Panc1 (cell line): ENCODE results near the gene RSPRY1. TPM values are rescaled to one million over a fixed set of nuclear protein-coding genes. Genes with fewer than 3 reads are reported as not detected.

ENCODE experiments used
- ATAC-seq: fragments of 200-7000 bp; cut with Tn5 transposase; 2 replicates; pipeline ENCODE4 v1.9.1; 2020; ENCODE audit warnings: mild to moderate bottlenecking, moderate library complexity
- BruUV-seq: library from RNA; stranded (reverse); fragments of 400-500 nt; replicated peaks from 2 replicates; lab custom pipeline; 2021; lab: Mats Ljungman, UMichigan
- CTCF ChIA-PET: fragments of 300-600 bp; sonication (Branson Sonifier 250); formaldehyde crosslinking; loops from one replicate; lab custom pipeline; 2022; ENCODE audit warnings: antibody characterized with exemption; lab: Charles Lee
- POLR2A ChIA-PET: fragments of 300-600 bp; sonication (Branson Sonifier 250); formaldehyde crosslinking; loops from one replicate; lab custom pipeline; 2022; ENCODE audit warnings: antibody characterized with exemption; lab: Charles Lee
- DNase-seq: peaks from one replicate; pipeline ENCODE4 v3.0.0-alpha.2; 2010; ENCODE audit warnings: low read depth, low spot score
- H3K27ac ChIP-seq: 2 replicates; pipeline ENCODE4 v1.5.1; 2011; ENCODE audit warnings: mild to moderate bottlenecking, low read length, inconsistent platforms
- H3K27me3 ChIP-seq: fragments of 200-500 bp; sonication (Bioruptor generic); 2 replicates; pipeline ENCODE4 v1.6.0; 2014; ENCODE audit warnings: low read length, inconsistent platforms; ENCODE audit not compliant: control insufficient read depth, insufficient read depth
- H3K36me3 ChIP-seq: fragments of 200-500 bp; sonication (Bioruptor generic); 2 replicates; pipeline ENCODE4 v1.5.1; 2014; ENCODE audit warnings: inconsistent platforms, mild to moderate bottlenecking, low read length, moderate library complexity; ENCODE audit not compliant: control insufficient read depth, insufficient read depth
- H3K4me1 ChIP-seq: 2 replicates; pipeline ENCODE4 v1.5.1; 2011; ENCODE audit warnings: inconsistent platforms, mild to moderate bottlenecking, low read length, moderate library complexity; ENCODE audit not compliant: control insufficient read depth, insufficient read depth
- H3K4me3 ChIP-seq, 2 experiments: 2 replicates each; pipeline ENCODE4 v1.5.1; 2011 to 2012; ENCODE audit warnings: low read depth in 2 of 2, low read length in 2 of 2, mild to moderate bottlenecking in 2 of 2, inconsistent platforms in 1 of 2, moderate library complexity in 1 of 2
- H3K9me3 ChIP-seq: fragments of 200-500 bp; sonication (Bioruptor generic); 2 replicates; pipeline ENCODE4 v1.5.1; 2014; ENCODE audit warnings: low read depth, mild to moderate bottlenecking, inconsistent platforms, low read length, moderate library complexity; ENCODE audit not compliant: control insufficient read depth, insufficient read depth
- CTCF ChIP-seq: fragments of 450-650 bp; IDR thresholded peaks from 2 replicates; pipeline ENCODE4 v1.5.1; 2017; ENCODE audit warnings: mild to moderate bottlenecking
- POLR2AphosphoS5 ChIP-seq: IDR thresholded peaks from 2 replicates; pipeline ENCODE4 v1.6.1; 2012; ENCODE audit warnings: mild to moderate bottlenecking, low read depth, low read length, moderate library complexity
- REST ChIP-seq, 2 experiments: IDR thresholded peaks; 2 replicates each; pipeline ENCODE4 v1.6.1; 2011 to 2012; ENCODE audit warnings: low read depth in 2 of 2, control low read depth in 1 of 2, low read length in 1 of 2, mild to moderate bottlenecking in 1 of 2, moderate library complexity in 1 of 2; ENCODE audit not compliant: insufficient read depth in 1 of 2
- SIN3A ChIP-seq: IDR thresholded peaks from 2 replicates; pipeline ENCODE4 v1.6.1; 2012; ENCODE audit warnings: low read depth, mild to moderate bottlenecking, low read length, moderate library complexity, borderline replicate concordance; ENCODE audit not compliant: insufficient read depth
- TCF7L2 ChIP-seq: IDR thresholded peaks from 2 replicates; pipeline ENCODE4 v1.6.1; 2011; ENCODE audit warnings: mild to moderate bottlenecking, low read depth, low read length, inconsistent platforms
- in situ Hi-C: cut with HindIII; loops from 2 replicates; pipeline ENCODE4 v1.10.0; 2016; ENCODE audit warnings: low sequenced_read_pairs, low pct_unique_long_range_greater_than_20kb
- intact Hi-C: fragments of 100-400 bp; cut with micrococcal nuclease; formaldehyde crosslinking; loops from one replicate; pipeline ENCODE4 v1.10.0; 2022; ENCODE audit not compliant: unreplicated experiment
- total RNA-seq: library from RNA; stranded (reverse); gene quantifications from one replicate; pipeline ENCODE4 v1.2.1, GENCODE V29; 2021; ENCODE audit not compliant: unreplicated experiment

RSPRY1 gene
- total RNA-seq, 1 experiment from 2014 or later: 29.4 TPM

- H3K4me3 ChIP-seq: no peak overlapping the region
- no peak for DNase-seq
- H3K36me3 ChIP-seq: no peaks in the 10 kb centered on the region; the same call in 1 of the 2 replicates
- no TSS peak for BruUV-seq
- H3K9me3 ChIP-seq: no peaks in the 10 kb centered on the region
- in situ Hi-C loops (no loop called here), intact Hi-C loops (no loop called here)
- H3K27ac ChIP-seq: peak overlapping the region; percentile 39; the same call in 1 of the 2 replicates
- H3K27me3 ChIP-seq: no peaks in the 10 kb centered on the region
- TF ChIP-seq REST (IDR thresholded peaks at IDR 0.05; ENCODE audit: insufficient read depth in 1 of 2, low read depth in 2 of 2, low read length in 1 of 2): no peak
- no peak for TF ChIP-seq TCF7L2
- no peak for TF ChIP-seq SIN3A
- TF ChIP-seq CTCF: no peak
- no peak for TF ChIP-seq POLR2AphosphoS5
- ChIA-PET POLR2A (interaction anchor here (0.6 kb wide), 2 partner anchors 44 to 263 kb away, joined by 3 to 5 read pairs; no protein-coding TSS in a partner anchor), CTCF (interaction anchor here (0.6 kb wide), 1 partner anchor 13 kb away, joined by 4 read pairs; no protein-coding TSS in a partner anchor)
- H3K4me1 ChIP-seq: peaks cover 47% of the 10 kb centered on the region
- no peak for ATAC-seq
Observed at GRCh38 chr16:57192146-57192545, 6.0 kb downstream of the RSPRY1 start.

- BruUV-seq: no TSS peak
- ATAC-seq: no peak
- H3K27me3 ChIP-seq: no peaks in the 10 kb centered on the region
- H3K9me3 ChIP-seq: no peaks in the 10 kb centered on the region
- ChIA-PET CTCF (interaction anchor here (0.6 to 0.7 kb wide), 2 partner anchors 13 to 390 kb away, joined by 4 to 6 read pairs; no protein-coding TSS in a partner anchor), POLR2A (interaction anchor here (0.6 to 0.7 kb wide), 3 partner anchors 43 to 620 kb away, joined by 3 to 5 read pairs (median 4); no protein-coding TSS in a partner anchor)
- peak overlapping the region; percentile 74 for H3K27ac ChIP-seq
- in situ Hi-C loops: no loop called here
- no peaks in the 10 kb centered on the region; the same call in 1 of the 2 replicates for H3K36me3 ChIP-seq
- DNase-seq: no peak
- peaks cover 47% of the 10 kb centered on the region for H3K4me1 ChIP-seq
- intact Hi-C loops: no loop called here
- peak overlapping the region in 1 of 2 experiments; percentile 6; a peak in 1 of 4 replicates for H3K4me3 ChIP-seq
- TF ChIP-seq REST (IDR thresholded peaks at IDR 0.05; ENCODE audit: insufficient read depth in 1 of 2, low read depth in 2 of 2, low read length in 1 of 2) (no peak), SIN3A (no peak), POLR2AphosphoS5 (no peak), CTCF (no peak), TCF7L2 (no peak)
Observed at GRCh38 chr16:57192720-57193486, 6.8 kb downstream of the RSPRY1 start.
